Caco-2 (cell line): Measurements from ENCODE around the gene OLFM2. TPM values are rescaled to one million over a fixed set of nuclear protein-coding genes. Genes with fewer than 3 reads are reported as not detected.

ENCODE experiments used
- BruUV-seq: library from RNA; stranded (reverse); fragments of 400-500 nt; replicated peaks from 2 replicates; lab custom pipeline; 2021; lab: Mats Ljungman, UMichigan
- CTCF ChIA-PET: fragments of 300-600 bp; sonication (Branson Sonifier 250); formaldehyde crosslinking; loops from one replicate; lab custom pipeline; 2022; ENCODE audit warnings: antibody characterized with exemption; lab: Charles Lee
- POLR2A ChIA-PET: fragments of 300-600 bp; sonication (Branson Sonifier 250); formaldehyde crosslinking; loops from one replicate; lab custom pipeline; 2022; ENCODE audit warnings: antibody characterized with exemption; lab: Charles Lee
- DNase-seq, 2 experiments: peaks; one replicate each; pipeline versions ENCODE4 v3.0.0 to v3.0.0-alpha.2; 2020 to 2022
- H3K27me3 ChIP-seq: replicated peaks from 2 replicates; pipeline ENCODE4 v1.6.0; 2011; ENCODE audit warnings: low read length; ENCODE audit not compliant: control insufficient read depth, insufficient read depth
- H3K36me3 ChIP-seq: 2 replicates; pipeline ENCODE4 v1.5.1; 2011; ENCODE audit warnings: low read length; ENCODE audit not compliant: control insufficient read depth, insufficient read depth
- H3K4me1 ChIP-seq: fragments of 250-450 bp; sonication (Bioruptor Pico); 2 replicates; pipeline ENCODE4 v1.5.1; 2020; ENCODE audit warnings: mild to moderate bottlenecking
- H3K4me3 ChIP-seq: 2 replicates; pipeline ENCODE4 v1.5.1; 2011; ENCODE audit warnings: low read depth, mild to moderate bottlenecking, control low read depth, low read length
- H3K9me3 ChIP-seq: fragments of 250-450 bp; sonication (Bioruptor Pico); 2 replicates; pipeline ENCODE4 v1.5.1; 2020; ENCODE audit warnings: mild to moderate bottlenecking, moderate library complexity
- H3K27ac Mint-ChIP-seq: one replicate; pipeline ENCODE4 v1.8.0; 2022; ENCODE audit warnings: mixed read lengths; ENCODE audit not compliant: unreplicated experiment
- H3K27me3 Mint-ChIP-seq: one replicate; pipeline ENCODE4 v1.8.0; 2022; ENCODE audit warnings: mixed read lengths; ENCODE audit not compliant: insufficient read depth, unreplicated experiment
- H3K36me3 Mint-ChIP-seq: one replicate; pipeline ENCODE4 v1.8.0; 2022; ENCODE audit warnings: mild to moderate bottlenecking, mixed read lengths; ENCODE audit not compliant: insufficient read depth, unreplicated experiment
- H3K4me1 Mint-ChIP-seq: one replicate; pipeline ENCODE4 v1.8.0; 2022; ENCODE audit warnings: low read depth, mixed read lengths; ENCODE audit not compliant: unreplicated experiment
- H3K4me3 Mint-ChIP-seq: one replicate; pipeline ENCODE4 v1.8.0; 2022; ENCODE audit warnings: mild to moderate bottlenecking, moderate library complexity, mixed read lengths; ENCODE audit not compliant: unreplicated experiment
- H3K9me3 Mint-ChIP-seq: one replicate; pipeline ENCODE4 v1.8.0; 2022; ENCODE audit warnings: mixed read lengths; ENCODE audit not compliant: unreplicated experiment
- intact Hi-C: fragments of 100-400 bp; cut with micrococcal nuclease; formaldehyde crosslinking; loops from one replicate; pipeline ENCODE4 v1.10.0; 2022; ENCODE audit not compliant: unreplicated experiment
- total RNA-seq: library from RNA; stranded (reverse); gene quantifications from 2 replicates; pipeline ENCODE4 v1.2.3, GENCODE V29; 2022
- TF ChIP-seq, protein P1 (sequence below), 2 experiments: fragments of 200-600 bp in 1 of 2; IDR thresholded peaks; 1 replicate in 1 of 2; 2 replicates in 1 of 2; pipeline versions ENCODE4 v1.5.1 to v1.8.0; 2011 to 2022; ENCODE audit warnings: antibody characterized with exemption in 1 of 2, control low read depth in 1 of 2, inconsistent platforms in 1 of 2, low read depth in 1 of 2, low read length in 1 of 2, mild to moderate bottlenecking in 1 of 2, moderate library complexity in 1 of 2; ENCODE audit not compliant: insufficient read depth in 1 of 2, severe bottlenecking in 1 of 2, unreplicated experiment in 1 of 2

The OLFM2 gene
- total RNA-seq, 1 experiment from 2014 or later: 0.34 TPM

DNA sequence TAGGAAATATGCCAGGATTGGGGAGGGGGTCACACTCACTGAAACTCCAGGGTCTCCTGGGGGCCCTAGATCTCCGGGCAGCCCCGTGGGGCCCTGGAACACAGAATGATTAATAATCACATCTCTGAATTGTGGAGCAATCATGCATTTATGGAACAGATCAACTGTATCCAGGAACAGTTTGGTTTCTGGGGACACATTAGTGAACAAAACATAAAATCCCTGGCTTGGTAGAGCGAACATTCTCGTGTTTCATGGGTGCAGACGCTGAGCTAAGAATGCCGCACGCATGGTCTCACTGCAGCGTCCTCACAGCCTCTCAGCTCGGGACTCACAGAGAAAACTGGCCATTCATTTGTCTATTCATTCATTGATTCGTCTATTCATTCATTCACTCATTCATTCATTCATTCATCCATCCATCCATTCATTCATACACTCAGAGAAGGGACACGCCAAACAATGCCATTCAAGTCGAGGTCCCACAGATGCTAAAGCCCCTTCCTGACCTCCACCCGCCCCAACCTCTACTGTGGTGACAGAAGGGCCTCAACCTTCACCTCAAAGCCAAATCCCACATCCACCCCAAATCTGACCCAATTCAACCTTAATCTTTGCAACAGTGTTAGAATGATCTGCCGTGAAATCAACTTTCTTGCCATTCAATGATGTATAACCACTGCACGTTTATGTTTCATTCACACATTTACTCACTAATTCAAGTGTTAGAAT, 35.0 kb upstream of the OLFM2 start:
- Histone ChIP-seq H3K9me3 (no peaks in the 10 kb centered on the region), H3K27me3 (no peaks in the 10 kb centered on the region; the same call in 1 of the 2 replicates), H3K4me3 (no peak overlapping the region), H3K36me3 (no peaks in the 10 kb centered on the region), H3K4me1 (no peaks in the 10 kb centered on the region)
- ChIA-PET CTCF (no interaction called here), POLR2A (no interaction called here)
- Mint-ChIP-seq H3K9me3 (no peaks in the 10 kb centered on the region), H3K4me1 (no peaks in the 10 kb centered on the region), H3K4me3 (no peak overlapping the region), H3K36me3 (no peaks in the 10 kb centered on the region), H3K27me3 (peaks cover 23% of the 10 kb centered on the region), H3K27ac (no peak overlapping the region)
- BruUV-seq: no TSS peak
- intact Hi-C loops: no loop called here
- DNase-seq: no peak
- TF ChIP-seq, protein P1, sequence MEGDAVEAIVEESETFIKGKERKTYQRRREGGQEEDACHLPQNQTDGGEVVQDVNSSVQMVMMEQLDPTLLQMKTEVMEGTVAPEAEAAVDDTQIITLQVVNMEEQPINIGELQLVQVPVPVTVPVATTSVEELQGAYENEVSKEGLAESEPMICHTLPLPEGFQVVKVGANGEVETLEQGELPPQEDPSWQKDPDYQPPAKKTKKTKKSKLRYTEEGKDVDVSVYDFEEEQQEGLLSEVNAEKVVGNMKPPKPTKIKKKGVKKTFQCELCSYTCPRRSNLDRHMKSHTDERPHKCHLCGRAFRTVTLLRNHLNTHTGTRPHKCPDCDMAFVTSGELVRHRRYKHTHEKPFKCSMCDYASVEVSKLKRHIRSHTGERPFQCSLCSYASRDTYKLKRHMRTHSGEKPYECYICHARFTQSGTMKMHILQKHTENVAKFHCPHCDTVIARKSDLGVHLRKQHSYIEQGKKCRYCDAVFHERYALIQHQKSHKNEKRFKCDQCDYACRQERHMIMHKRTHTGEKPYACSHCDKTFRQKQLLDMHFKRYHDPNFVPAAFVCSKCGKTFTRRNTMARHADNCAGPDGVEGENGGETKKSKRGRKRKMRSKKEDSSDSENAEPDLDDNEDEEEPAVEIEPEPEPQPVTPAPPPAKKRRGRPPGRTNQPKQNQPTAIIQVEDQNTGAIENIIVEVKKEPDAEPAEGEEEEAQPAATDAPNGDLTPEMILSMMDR (IDR thresholded peaks at IDR 0.05; ENCODE audit: insufficient read depth in 1 of 2, low read depth in 1 of 2, low read length in 1 of 2, severe bottlenecking in 1 of 2, unreplicated experiment in 1 of 2): no peak

DNA sequence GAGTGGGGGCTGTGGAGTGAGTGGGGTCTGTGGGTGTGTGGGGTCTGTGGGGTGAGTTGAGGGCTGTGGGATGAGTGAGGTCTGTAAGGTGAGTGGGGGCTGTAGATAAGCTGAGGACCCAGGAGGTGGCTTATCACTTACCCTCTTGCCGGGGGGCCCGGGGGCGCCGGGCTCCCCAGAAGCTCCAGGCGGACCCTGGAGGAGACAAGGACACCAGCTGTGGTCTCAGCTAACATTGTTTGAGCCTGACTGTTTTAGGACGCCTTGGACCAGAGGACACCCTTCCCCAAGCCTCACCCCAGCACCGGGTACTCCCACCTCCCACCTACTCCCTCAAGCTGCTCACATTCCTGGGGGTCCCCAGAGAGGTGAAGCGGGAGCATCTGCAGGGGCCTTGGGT, 34.2 kb upstream of the OLFM2 start:
- Histone ChIP-seq H3K4me3 (no peak overlapping the region), H3K36me3 (no peaks in the 10 kb centered on the region), H3K4me1 (no peaks in the 10 kb centered on the region), H3K27me3 (no peaks in the 10 kb centered on the region; the same call in 1 of the 2 replicates), H3K9me3 (no peaks in the 10 kb centered on the region)
- Mint-ChIP-seq H3K4me3 (no peak overlapping the region), H3K9me3 (no peaks in the 10 kb centered on the region), H3K27me3 (peaks cover 23% of the 10 kb centered on the region), H3K4me1 (no peaks in the 10 kb centered on the region), H3K27ac (no peak overlapping the region), H3K36me3 (no peaks in the 10 kb centered on the region)
- ChIA-PET CTCF (interaction anchor here (0.6 kb wide), 1 partner anchor 30 kb away, joined by 3 read pairs; no protein-coding TSS in a partner anchor), POLR2A (no interaction called here)
- DNase-seq: no peak
- no TSS peak for BruUV-seq
- intact Hi-C loops: no loop called here
- TF ChIP-seq, protein P1 (IDR thresholded peaks at IDR 0.05; ENCODE audit: insufficient read depth in 1 of 2, low read depth in 1 of 2, low read length in 1 of 2, severe bottlenecking in 1 of 2, unreplicated experiment in 1 of 2): no peak

DNA sequence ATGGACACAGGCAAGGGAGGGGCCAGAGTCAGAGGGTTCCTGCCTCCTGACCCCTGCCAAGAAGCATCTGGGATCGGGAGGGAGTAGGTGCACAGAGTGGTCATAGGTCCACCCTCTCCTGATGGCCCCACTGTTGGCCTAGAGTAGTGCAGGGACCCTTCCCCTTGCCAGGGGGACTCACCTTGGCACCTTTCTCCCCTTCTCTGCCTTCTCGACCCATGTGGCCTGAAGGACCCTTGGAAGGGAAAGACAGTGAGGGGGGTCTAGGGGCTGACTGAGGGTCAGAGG, 33.3 kb upstream of the OLFM2 start:
- CTCF ChIA-PET: no interaction called here
- Histone ChIP-seq H3K27me3 (no peaks in the 10 kb centered on the region; the same call in 1 of the 2 replicates), H3K9me3 (no peaks in the 10 kb centered on the region), H3K4me1 (no peaks in the 10 kb centered on the region), H3K4me3 (no peak overlapping the region), H3K36me3 (no peaks in the 10 kb centered on the region)
- POLR2A ChIA-PET: no interaction called here
- DNase-seq: no peak
- TF ChIP-seq, protein P1 (IDR thresholded peaks at IDR 0.05; ENCODE audit: insufficient read depth in 1 of 2, low read depth in 1 of 2, low read length in 1 of 2, severe bottlenecking in 1 of 2, unreplicated experiment in 1 of 2): no peak
- BruUV-seq: no TSS peak
- Mint-ChIP-seq H3K9me3 (no peaks in the 10 kb centered on the region), H3K4me1 (no peaks in the 10 kb centered on the region), H3K4me3 (no peak overlapping the region), H3K27ac (no peak overlapping the region), H3K27me3 (peaks cover 23% of the 10 kb centered on the region), H3K36me3 (no peaks in the 10 kb centered on the region)
- intact Hi-C loops: no loop called here
